ENCODE measurements around the gene TM7SF3. TPM values are rescaled to one million over a fixed set of nuclear protein-coding genes. Genes with fewer than 3 reads are reported as not detected.
"Not testable (repeated sequence)": the region's sequence is repeated elsewhere in the genome, so short reads cannot be mapped to it uniquely, and the experiment has no call there.

Gene TM7SF3
- total RNA-seq, 1 donor from 2014 or later: 64.9 TPM

DNA sequence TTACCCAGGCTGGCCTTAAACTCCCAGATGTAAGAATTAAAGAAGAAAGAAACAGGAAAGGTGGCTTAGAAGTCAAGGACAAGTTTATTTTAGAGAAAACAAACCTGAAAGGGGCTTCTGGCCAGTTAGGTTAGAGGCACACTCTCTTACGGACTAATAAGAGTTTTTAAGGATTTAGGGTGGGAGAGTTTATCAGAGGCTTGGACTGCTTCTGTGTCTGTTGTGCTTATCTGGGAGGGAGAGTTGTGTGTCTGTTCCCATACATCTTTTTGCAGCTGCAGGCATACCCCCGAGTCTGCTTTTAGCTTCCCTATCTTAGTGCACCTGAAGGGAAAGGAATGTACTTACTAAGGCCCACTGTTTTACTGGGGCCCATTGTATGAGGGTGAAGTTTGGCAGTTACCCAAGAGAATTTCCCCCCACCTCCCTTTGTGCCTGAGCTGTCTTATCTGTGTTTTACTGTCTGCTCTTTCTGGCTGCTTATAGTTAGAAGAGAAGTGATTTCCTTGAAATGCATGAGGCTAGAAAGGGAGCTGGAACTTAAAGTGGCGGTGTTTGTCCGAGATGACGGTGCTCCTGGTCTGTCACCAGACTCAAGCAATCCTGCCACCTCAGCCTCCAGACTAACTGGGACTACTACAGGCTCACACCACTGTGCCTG, 3.1 kb upstream of the TM7SF3 start:
- not testable (repeated sequence) for DNase-seq (ENCODE audit: extremely low read depth, low read depth, low spot score)

DNA sequence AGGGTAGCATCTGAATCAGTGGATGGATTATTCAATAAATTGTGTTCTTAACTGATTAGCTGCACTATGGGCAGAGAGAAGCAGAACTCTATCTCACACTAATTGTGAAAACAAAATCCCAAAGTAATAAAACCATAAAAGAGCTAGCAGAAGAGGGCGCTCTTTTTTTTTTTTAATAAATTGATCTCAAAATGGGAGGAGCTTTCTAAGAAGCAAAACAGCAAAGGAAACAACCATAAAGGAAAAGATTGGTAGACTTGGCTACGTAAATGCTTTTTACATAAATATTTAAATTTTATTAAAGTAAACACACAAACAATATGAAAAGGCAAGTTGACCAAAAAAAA, 1.5 kb upstream of the TM7SF3 start:
- no peak for DNase-seq (ENCODE audit: extremely low read depth, low read depth, low spot score)

DNA sequence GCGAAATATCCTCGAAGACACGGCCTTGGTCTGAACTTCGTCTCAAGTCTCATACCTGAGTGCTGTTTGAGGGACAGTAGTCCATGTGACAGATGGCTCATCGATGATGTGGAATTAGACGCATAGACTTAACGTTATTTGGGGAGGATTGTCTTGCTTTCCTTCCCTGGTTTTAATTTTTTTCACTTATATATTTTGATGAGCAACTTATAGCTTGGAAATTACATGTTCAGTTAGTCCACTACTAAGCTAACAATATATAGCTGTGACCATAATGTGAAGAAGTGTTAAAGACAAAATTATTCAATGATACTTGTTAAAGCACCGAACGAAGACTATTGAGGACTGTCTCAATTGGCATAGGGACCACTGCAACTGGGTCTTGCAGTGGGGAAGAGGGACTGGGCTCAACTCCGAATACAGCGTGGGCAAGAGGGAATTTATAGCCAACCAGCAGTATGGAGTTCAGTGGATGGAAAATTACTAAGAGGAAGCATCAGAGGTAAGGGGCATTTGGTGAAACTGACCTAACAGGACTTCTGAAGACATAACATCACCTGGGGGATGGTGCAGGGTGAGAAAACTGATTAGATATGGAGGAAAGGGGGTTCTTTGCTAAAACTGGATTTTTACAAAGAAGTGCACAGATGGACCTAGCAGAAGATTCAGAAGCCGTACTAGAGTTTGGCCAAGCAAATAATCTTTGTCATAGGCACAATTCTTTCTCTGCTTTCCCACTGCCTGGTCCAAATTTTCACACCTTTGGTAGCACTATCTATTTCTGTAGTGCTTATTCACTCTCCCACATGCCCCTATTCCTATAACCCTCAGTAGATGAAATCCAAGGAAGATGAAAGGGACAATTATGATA, 910 bp upstream of the TM7SF3 start:
- no peak for DNase-seq (ENCODE audit: extremely low read depth, low read depth, low spot score)

DNA sequence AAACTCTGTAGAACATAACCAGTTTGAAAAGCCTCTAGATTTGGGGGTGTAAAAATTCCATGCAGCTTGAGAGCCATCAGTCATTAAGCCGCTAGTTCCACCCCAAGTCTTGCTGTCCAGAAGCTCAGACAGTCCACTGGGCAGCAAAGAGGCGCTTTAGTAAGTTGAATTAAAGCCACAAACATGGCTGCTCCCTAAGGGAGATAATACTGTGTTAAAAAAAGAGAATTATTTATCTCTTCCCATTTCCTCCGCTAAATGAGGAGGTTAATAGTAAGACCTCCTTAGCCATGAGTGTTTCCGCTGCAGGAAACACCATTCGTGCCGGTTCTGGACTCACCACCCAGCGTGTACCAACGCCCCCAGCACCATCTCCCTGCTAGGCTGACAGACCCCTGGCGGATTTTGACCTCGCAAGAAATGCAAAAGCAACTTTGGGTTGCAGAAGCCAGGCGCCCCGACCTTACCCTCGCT, 536 bp downstream of the TM7SF3 start:
- DNase-seq (ENCODE audit: extremely low read depth, low read depth, low spot score): no peak

DNA sequence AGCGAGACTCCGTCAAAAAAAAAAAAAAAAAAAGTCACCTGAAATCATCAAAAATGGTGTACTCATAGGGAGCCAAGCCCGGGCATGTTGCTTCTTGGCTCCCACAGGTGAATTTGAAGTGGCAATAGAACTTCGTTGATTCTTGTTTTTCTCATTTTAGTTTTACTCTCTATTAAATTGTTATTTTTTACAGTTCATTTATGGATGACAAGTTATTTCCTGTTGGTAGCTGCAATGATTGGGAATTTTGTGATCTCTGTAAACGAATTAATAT, 1.3 kb downstream of the TM7SF3 start:
- no peak for DNase-seq (ENCODE audit: extremely low read depth, low read depth, low spot score)

DNA sequence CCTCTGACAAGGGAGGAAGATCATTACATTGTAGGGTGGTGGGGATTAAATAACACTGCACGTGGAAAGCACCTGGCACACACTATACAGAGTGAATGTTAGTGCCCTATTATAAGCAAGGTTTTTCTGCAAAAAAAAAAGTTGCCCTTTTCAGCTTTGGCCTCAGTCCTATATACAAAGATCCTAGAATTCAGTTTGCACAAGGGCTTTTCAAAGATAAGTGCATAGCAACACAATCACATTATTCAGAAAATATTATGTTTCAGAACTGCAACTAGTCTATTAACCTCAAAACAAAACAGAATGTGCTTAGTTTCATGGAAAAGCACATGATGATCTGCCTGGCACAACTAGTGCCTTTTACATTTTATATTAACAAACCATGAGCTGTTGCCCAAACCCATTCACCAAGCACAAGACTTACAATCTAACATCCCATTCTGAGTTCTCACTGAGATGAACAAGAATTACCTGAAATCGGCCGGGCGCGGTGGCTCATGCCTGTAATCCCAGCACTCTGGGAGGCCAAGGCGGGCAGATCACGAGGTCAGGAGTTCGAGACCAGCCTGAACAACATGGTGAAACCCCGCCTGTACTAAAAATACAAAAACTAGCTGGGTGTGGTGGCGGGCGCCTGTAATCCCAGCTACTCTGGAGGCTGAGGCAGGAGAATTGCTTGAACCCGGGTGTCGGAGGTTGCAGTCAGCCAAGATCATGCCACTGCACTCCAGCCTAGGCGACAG, 1.8 kb downstream of the TM7SF3 start:
- no peak for DNase-seq (ENCODE audit: extremely low read depth, low read depth, low spot score)

DNA sequence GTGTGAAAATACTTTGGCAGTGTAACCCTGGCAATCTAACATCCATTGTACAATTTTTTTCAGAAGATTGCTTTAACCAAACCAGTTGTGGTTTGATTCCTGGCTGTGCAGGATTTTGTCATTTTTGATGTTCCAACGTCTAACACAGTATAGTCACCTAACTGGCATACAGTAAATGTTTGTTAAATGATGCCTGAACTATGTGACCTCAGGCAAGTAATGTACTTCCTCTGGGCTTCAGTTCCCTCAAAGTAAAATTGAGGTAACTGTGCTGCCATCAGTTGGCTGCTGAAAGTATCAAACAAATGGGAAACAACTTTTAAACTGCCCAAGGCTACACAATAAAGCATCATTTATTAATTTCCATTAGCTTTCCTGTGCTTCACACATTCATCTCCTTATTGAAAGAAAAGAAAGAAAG, 4.3 kb downstream of the TM7SF3 start:
- no peak for DNase-seq (ENCODE audit: extremely low read depth, low read depth, low spot score)

DNA sequence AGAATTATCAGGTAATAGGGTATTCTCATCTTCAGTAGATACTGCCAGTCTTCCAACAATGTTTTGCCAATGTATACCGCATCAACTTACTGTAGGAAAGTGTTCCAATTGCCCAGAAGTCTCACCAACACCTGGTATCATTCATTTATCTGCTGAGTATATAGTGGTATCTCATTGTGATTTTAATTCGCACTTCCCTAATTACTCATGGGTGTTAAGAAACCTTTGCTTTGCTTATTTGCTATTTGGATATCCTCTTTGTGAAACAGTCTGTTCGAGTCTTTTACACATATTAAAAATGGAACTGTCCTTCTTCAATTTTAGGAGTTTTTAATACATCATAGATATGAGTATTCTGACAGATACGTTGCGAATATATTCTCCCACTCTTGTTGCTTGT, 6.1 kb downstream of the TM7SF3 start:
- DNase-seq (ENCODE audit: extremely low read depth, low read depth, low spot score): no peak

DNA sequence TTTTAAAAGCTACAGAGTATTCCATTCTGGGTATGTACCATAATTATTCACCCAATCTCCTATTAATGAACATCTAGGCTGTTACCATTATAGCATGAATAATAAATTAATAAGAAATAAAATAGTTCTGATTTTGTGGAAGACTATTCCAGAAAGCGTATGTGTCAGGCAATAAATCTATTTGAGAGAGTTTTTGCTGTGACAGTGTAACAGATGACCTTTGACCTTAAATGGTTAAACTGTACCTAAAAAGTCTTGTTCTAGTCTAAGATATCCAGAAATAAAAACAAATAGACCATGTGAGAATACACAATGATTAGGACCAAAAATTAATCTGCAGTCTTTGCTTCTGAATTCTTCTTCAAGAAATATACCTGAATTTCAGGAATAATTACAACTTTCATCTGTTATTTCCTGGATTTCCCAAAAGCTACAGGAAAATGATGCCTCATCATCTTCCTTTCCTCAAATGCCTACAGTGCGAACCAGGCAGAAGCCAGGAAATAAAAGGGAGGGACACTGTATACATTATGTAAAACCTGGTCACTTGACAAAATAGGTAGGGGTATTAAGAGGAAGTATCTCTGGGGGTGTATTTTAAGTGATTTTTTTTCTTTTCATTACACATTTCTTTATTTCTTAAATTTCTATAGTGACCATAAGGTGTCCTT, 7.3 kb downstream of the TM7SF3 start:
- DNase-seq (ENCODE audit: extremely low read depth, low read depth, low spot score): no peak

DNA sequence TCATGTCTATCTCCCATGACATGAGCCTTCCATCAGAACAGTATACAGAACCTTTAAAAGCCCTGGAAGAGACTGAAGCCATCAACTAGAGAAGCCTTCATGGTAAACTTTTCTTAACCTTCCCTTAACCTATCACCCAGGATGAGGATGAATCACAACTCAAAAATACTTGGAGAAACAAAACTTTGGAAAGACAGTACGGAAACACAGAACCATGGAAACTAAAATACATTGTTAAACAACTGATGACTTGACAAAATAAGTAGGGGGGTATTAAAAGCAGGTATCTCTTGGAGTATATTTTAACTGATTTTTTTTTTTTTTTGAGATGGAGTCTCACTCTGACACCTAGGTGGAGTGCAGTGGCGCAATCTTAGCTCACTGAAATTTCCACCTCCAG, 8.7 kb downstream of the TM7SF3 start:
- DNase-seq (ENCODE audit: extremely low read depth, low read depth, low spot score): no peak

DNA sequence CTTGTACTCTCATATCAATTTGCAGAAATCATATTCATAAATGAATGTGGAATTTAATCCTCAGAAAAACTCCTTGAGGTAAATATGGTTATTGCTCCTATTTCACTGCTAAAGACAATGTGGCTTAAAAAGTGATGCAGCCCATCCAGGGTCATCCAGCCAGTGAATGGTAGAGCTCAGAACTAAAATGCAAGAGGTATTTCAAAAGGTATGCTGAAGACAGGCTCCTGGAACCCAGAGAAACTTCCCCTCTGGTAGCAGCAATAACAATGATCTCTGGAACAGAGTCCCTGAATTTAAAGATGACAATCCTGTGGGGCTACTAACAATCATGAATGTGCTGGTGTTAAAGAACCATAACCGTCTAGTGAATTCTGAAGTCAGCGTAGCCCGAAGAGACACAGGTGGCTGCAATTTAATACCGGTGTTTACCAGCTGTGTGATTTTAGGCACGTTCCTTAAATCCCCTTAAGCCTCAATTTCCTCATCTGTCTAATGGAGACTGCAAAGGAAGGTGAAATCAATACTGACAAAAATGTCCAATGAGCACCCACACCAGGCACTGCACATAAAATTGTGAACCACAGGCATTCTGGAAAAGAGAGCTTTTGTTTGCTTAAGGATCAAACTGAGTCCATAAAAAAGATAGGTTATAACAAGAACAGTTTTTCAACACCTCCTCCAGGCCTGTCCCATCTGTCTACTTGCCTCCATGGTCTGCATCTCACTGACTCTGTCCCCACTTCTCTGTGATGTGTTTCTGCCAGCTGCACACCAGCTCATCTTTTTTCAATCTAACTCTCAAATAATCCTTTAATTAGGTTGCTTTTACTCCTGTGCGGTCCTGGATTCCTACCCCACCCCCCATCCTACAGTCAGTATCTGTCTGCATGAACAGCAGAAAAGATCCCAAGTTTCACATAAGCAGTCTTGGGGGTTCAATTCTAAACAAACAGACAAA, 10.5 kb downstream of the TM7SF3 start:
- no peak for DNase-seq (ENCODE audit: extremely low read depth, low read depth, low spot score)

DNA sequence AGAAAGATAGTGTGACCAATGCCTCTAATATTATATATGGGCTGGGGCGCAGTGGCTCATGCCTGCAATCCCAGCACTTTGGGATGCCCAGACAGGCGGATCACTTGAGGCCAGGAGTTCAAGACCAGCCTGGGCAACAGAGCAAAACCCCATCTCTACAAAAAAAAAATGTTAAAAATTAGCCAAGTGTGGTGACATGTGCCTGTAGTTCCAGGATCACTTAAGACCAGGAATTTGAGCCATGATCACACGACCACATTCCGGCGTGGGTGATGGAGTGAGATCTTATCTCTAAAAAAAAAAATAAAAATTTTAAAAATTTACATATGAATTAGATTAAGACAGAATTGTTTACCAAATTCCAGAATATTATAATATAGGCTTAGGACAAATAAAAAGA, 12.0 kb downstream of the TM7SF3 start:
- DNase-seq (ENCODE audit: extremely low read depth, low read depth, low spot score): no peak

DNA sequence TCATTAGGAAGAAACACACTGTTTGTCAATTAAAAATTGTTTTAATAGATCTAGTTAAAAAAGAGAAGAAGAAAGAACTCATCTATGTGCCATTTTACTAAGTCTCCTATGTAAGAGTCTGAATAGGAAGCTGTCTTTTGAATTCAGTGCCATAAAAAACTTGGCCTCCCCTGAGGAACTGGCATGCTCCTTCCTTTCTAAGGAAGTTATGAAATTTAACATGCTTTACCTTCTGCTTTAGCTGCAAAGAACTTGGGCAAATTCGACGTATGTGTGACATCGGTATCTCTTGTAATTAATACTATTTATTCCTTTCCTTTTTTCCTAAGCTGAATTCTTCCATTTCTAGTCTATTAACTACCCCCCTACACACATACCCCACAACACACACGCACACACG, 12.5 kb downstream of the TM7SF3 start:
- no peak for DNase-seq (ENCODE audit: extremely low read depth, low read depth, low spot score)

DNA sequence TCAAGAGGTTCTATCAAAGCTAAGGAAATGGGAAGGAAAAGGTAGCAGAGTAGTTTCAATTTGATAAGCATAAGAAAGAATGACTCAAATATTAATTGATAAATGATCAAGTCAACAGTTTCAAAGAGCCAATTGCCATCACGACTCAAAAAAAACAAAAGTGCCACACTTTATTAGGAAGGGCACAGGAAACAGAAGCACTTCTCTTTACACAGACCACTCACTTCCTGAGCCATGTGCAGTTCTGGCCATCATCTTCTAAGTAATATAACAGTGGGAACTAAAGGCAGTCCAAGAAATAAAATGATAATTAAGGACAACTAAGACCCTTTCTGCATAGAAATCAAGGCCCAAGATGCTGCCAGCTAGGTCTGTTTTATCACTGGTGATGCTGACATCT, 13.2 kb downstream of the TM7SF3 start:
- no peak for DNase-seq (ENCODE audit: extremely low read depth, low read depth, low spot score)

DNA sequence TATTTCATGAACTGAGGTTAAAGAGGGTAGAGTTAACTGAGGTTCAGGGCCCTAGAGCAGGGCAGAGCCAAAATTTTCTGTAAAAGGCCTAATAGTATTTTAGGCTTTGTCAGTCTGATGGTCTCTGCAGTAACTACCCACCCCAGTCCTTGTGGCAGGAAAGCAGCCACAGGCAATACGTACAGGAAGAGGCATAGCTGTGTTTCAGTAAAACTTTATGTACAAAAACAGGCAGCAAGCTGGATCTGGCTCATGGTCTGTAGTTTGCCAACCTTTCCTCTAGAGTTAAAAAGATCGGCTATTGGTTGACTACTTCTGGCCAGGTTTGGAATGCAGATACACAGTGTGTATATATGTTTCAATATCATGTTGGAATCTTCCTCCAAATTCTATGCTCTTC, 17.2 kb downstream of the TM7SF3 start:
- no peak for DNase-seq (ENCODE audit: extremely low read depth, low read depth, low spot score)

DNA sequence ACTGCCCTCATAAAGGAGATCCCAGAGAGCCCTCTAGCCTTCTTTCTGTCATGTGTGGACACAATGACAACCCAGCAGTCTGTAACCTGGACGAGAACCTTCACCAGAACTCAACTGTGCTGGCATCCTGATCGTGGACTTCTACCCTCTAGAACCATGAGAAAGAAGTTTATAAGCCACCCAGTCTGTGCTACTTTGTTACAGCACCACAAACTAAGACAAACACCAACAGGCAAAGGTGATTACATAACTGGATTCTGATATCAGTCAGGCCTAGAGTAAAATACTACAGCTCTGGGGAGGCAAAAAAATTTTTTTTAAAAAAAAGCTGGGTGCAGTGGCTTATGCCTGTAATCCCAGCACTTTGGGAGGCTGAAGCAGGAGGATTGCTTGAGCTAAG, 18.5 kb downstream of the TM7SF3 start:
- no peak for DNase-seq (ENCODE audit: extremely low read depth, low read depth, low spot score)

DNA sequence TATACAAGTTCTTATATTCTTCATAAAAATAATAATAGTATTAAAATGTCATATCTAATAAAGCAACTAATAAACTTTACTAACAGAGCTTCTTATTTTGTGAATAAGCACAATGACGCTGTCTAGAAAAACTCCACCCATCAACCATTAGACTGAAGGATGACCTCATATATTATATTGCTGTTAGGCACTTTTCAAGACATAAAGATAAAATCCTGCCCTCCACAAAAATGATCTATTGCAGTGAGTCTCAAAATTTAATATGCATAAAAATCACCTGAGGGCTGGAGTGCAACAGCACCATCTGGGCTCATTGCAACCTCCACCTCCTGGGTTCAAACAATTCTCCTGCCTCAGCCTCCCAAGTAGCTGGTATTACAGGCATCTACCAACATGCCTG, 20.1 kb downstream of the TM7SF3 start:
- DNase-seq (ENCODE audit: extremely low read depth, low read depth, low spot score): no peak

DNA sequence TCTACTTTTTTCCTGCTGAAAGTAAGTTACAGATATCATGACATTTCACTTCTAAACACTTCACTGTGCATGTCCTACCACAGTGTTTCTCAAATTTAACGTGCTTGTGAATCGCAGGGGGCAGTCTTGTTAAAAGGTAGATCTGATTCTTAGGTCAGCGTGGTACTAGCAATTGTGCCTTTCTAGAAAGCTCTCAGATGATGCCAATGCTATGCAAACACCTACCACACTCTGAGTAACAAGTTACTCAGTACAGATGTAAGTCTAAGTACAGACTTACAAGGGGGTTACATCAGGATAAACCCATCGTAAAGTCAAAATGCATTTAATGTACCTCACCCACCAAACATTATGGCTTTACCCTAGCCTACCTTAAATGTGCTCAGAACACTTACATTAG, 22.4 kb downstream of the TM7SF3 start:
- no peak for DNase-seq (ENCODE audit: extremely low read depth, low read depth, low spot score)

DNA sequence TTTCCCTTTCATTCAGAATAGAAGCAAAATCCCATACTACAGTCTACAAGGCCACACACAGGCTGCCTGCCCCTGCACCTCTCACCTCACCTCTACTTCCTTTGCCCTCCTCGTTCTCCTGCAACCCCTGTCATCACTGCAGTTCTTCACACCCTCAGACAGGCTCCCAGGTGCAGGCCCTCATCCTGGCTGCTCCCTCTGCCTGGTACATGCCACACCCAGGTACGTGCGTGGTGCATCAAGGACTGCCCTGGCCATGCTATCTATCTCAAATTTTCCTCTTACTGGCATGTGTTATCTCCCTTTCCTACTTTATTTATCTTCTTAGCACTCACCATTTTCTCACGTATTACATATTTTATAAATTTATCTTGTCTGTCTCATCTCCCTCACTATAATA, 24.3 kb downstream of the TM7SF3 start:
- DNase-seq (ENCODE audit: extremely low read depth, low read depth, low spot score): no peak

DNA sequence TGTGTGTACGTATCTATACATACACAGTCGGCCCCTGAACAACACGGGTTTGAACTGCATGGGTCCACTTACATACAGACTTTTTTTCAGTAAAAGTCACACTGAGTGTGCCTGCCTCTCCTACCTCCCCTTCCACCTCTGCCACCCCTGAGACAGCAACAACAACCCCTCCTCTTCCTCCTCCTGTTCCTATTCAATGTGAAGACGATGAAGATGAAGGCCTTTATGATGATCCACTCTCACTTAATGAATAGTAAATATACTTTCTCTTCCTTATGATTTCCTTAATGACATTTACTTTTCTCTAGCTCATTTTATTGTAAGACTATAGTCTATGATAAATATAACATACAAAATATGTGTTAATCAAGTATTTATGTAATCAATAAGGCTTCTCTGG, 25.5 kb downstream of the TM7SF3 start:
- no peak for DNase-seq (ENCODE audit: extremely low read depth, low read depth, low spot score)
